ENCODE results near the gene ARHGAP26. TPM values are rescaled to one million over a fixed set of nuclear protein-coding genes. Genes with fewer than 3 reads are reported as not detected.
"Not testable (repeated sequence)": the region's sequence is repeated elsewhere in the genome, so short reads cannot be mapped to it uniquely, and the experiment has no call there.

The ARHGAP26 gene
- total RNA-seq, 1 donor from 2014 or later, result 34.9 TPM

- DNase-seq (no peak), ATAC-seq (peak; percentile 55)
- intact Hi-C loops (cut with micrococcal nuclease), result no loop called here
Observed at GRCh38 chr5:143086908-143087637, 316.9 kb downstream of the ARHGAP26 start.

GRCh38 chr5:143088702-143089101 is 318.5 kb downstream of the ARHGAP26 start:
- intact Hi-C loops (cut with micrococcal nuclease); DNase-seq; ATAC-seq: not testable (repeated sequence)

- ATAC-seq; intact Hi-C loops (cut with micrococcal nuclease): not testable (repeated sequence)
Observed at GRCh38 chr5:143090044-143090443, 319.9 kb downstream of the ARHGAP26 start.

GRCh38 chr5:143092711-143093451 is 322.7 kb downstream of the ARHGAP26 start:
- ATAC-seq; intact Hi-C loops (cut with micrococcal nuclease): not testable (repeated sequence)

More at GRCh38 chr5:143090044-143090443, 319.9 kb downstream of the ARHGAP26 start:
- not testable (repeated sequence) for DNase-seq

GRCh38 chr5:143093452-143094086 is 323.4 kb downstream of the ARHGAP26 start:
- DNase-seq (no peak), ATAC-seq (no peak)
- intact Hi-C loops (cut with micrococcal nuclease), result no loop called here

More at GRCh38 chr5:143092711-143093451, 322.7 kb downstream of the ARHGAP26 start:
- DNase-seq, result not testable (repeated sequence)

- ATAC-seq (no peak), DNase-seq (no peak)
- intact Hi-C loops (cut with micrococcal nuclease), result no loop called here
Observed at GRCh38 chr5:143094087-143094521, 323.9 kb downstream of the ARHGAP26 start.

GRCh38 chr5:143094608-143095007 is 324.4 kb downstream of the ARHGAP26 start:
- intact Hi-C loops (cut with micrococcal nuclease); ATAC-seq; DNase-seq: not testable (repeated sequence)

- DNase-seq (no peak), ATAC-seq (no peak)
- intact Hi-C loops (cut with micrococcal nuclease), result no loop called here
Observed at GRCh38 chr5:143101121-143101520, 330.9 kb downstream of the ARHGAP26 start.

- intact Hi-C loops (cut with micrococcal nuclease), result no loop called here
- DNase-seq (no peak), ATAC-seq (peak; percentile 74)
Observed at GRCh38 chr5:143101725-143102386, 331.7 kb downstream of the ARHGAP26 start.

- intact Hi-C loops (cut with micrococcal nuclease), result no loop called here
- ATAC-seq (peak; percentile 72), DNase-seq (peak; percentile 36)
Observed at GRCh38 chr5:143102411-143102810, 332.2 kb downstream of the ARHGAP26 start.

GRCh38 chr5:143105216-143105905 is 335.2 kb downstream of the ARHGAP26 start:
- DNase-seq, result no peak
- ATAC-seq, result no peak
- intact Hi-C loops (cut with micrococcal nuclease), result no loop called here

GRCh38 chr5:143106174-143106573 is 336.0 kb downstream of the ARHGAP26 start:
- intact Hi-C loops (cut with micrococcal nuclease), result no loop called here
- peak; percentile 58 for ATAC-seq
- DNase-seq, result peak; percentile 44

GRCh38 chr5:143108498-143109128 is 338.4 kb downstream of the ARHGAP26 start:
- ATAC-seq (peak; percentile 64), DNase-seq (peak; percentile 50)
- intact Hi-C loops (cut with micrococcal nuclease), result no loop called here

- intact Hi-C loops (cut with micrococcal nuclease), result no loop called here
- ATAC-seq (peak; percentile 35), DNase-seq (no peak)
Observed at GRCh38 chr5:143110591-143110990, 340.4 kb downstream of the ARHGAP26 start.

- no peak for DNase-seq
- ATAC-seq, result no peak
- intact Hi-C loops (cut with micrococcal nuclease), result no loop called here
Observed at GRCh38 chr5:143111799-143112198, 341.6 kb downstream of the ARHGAP26 start.

- DNase-seq (no peak), ATAC-seq (no peak)
- intact Hi-C loops (cut with micrococcal nuclease), result no loop called here
Observed at GRCh38 chr5:143113461-143113860, 343.3 kb downstream of the ARHGAP26 start.

- no peak for ATAC-seq
- no peak for DNase-seq
Observed at GRCh38 chr5:143114481-143114880, 344.3 kb downstream of the ARHGAP26 start.

GRCh38 chr5:143115381-143115780 is 345.2 kb downstream of the ARHGAP26 start:
- DNase-seq (no peak), ATAC-seq (no peak)
- intact Hi-C loops (cut with micrococcal nuclease), result no loop called here

More at GRCh38 chr5:143114481-143114880, 344.3 kb downstream of the ARHGAP26 start:
- intact Hi-C loops (cut with micrococcal nuclease), result no loop called here

All from left ventricle myocardium superior (tissue), 1 donor.